Upper lobe of right lung (tissue), 1 donor: Measurements from ENCODE around the gene PPT1. TPM values are rescaled to one million over a fixed set of nuclear protein-coding genes. Genes with fewer than 3 reads are reported as not detected.
A peak's percentile ranks its signal among the peaks of the same experiment; 100 is the strongest.

Experiments
- ATAC-seq: fragments of 200-7000 bp; cut with Tn5 transposase; one replicate; pipeline ENCODE4 v1.9.1; 2020; ENCODE audit warnings: mild to moderate bottlenecking, moderate library complexity
- DNase-seq: peaks from one replicate; pipeline ENCODE4 v3.0.0-alpha.2; 2020
- H3K27ac ChIP-seq: fragments of 200-600 bp; one replicate; pipeline ENCODE4 v1.8.0; 2022
- H3K27me3 ChIP-seq: fragments of 200-600 bp; one replicate; pipeline ENCODE4 v1.8.0; 2022; ENCODE audit warnings: mild to moderate bottlenecking
- H3K36me3 ChIP-seq: fragments of 200-600 bp; one replicate; pipeline ENCODE4 v1.8.0; 2022
- H3K4me1 ChIP-seq: fragments of 200-600 bp; one replicate; pipeline ENCODE4 v1.8.0; 2022
- H3K4me3 ChIP-seq: fragments of 200-600 bp; one replicate; pipeline ENCODE4 v1.8.0; 2022; ENCODE audit warnings: mild to moderate bottlenecking
- H3K9me3 ChIP-seq: fragments of 200-600 bp; one replicate; pipeline ENCODE4 v1.8.0; 2022
- intact Hi-C: fragments of 100-400 bp; cut with DNase I; formaldehyde crosslinking; loops from one replicate; pipeline ENCODE4 v1.11.0; 2022
- total RNA-seq: library from RNA; stranded (reverse); fragmentation: NEBNext Ultra II Directional; extraction: Animal tissue kit (Norgen Biotek cat#: 25700); gene quantifications from one replicate; pipeline ENCODE4 v1.2.1, GENCODE V29; 2021
- TF ChIP-seq, protein P1 (sequence below): fragments of 200-600 bp; IDR thresholded peaks from one replicate; pipeline ENCODE4 v1.8.0; 2022; ENCODE audit warnings: antibody characterized with exemption
- donor health status: DM: no; HTN: yes; CAD: no; lungs with severe emphysema.

Gene PPT1
- total RNA-seq, 1 donor from 2014 or later = 166 TPM

DNA sequence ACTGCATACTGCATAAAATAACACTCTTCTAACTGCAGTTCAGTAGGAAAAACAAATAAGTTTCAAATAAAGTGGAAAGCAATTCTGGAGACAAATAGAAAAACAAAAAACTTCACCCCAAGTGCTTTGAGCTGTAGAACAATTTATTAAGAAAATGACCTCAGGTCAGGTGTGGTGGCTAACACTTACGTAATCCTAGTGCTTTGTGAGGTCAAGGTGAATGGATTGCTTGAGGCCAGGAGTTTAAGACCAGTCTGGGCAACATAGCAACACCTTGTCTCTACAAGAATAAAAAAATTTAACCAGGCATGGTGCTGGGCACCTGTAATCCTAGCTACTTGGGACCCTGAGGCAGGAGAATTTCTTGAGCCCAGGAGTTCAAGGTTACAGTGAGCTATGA is 5.0 kb upstream of the PPT1 start:
- H3K4me1 ChIP-seq = peaks cover 4% of the 10 kb centered on the region
- H3K36me3 ChIP-seq = no peaks in the 10 kb centered on the region
- ATAC-seq = no peak
- H3K27ac ChIP-seq = no peak overlapping the region
- H3K4me3 ChIP-seq = no peak overlapping the region
- H3K27me3 ChIP-seq = no peaks in the 10 kb centered on the region
- intact Hi-C loops = no loop called here
- no peak for DNase-seq
- H3K9me3 ChIP-seq = no peaks in the 10 kb centered on the region
- TF ChIP-seq, protein P1, sequence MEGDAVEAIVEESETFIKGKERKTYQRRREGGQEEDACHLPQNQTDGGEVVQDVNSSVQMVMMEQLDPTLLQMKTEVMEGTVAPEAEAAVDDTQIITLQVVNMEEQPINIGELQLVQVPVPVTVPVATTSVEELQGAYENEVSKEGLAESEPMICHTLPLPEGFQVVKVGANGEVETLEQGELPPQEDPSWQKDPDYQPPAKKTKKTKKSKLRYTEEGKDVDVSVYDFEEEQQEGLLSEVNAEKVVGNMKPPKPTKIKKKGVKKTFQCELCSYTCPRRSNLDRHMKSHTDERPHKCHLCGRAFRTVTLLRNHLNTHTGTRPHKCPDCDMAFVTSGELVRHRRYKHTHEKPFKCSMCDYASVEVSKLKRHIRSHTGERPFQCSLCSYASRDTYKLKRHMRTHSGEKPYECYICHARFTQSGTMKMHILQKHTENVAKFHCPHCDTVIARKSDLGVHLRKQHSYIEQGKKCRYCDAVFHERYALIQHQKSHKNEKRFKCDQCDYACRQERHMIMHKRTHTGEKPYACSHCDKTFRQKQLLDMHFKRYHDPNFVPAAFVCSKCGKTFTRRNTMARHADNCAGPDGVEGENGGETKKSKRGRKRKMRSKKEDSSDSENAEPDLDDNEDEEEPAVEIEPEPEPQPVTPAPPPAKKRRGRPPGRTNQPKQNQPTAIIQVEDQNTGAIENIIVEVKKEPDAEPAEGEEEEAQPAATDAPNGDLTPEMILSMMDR = no peak

DNA sequence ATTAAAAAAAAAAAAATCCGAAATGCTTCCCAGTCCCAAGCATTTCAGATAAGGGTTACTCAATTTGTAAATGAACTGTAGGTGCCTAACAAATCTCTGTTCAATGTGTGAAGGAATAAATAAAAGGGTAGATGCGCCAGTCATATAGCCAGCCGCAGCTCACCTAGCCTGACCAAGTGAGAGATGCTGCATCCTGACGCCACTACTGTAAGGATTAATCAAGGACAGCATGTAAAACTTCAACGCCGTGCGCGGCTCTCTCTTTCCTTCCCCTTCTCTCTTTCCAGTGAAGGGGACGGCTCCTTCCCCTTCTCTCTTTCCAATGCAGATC is 441 bp downstream of the PPT1 start:
- ATAC-seq (no peak), DNase-seq (no peak)
- Histone ChIP-seq H3K4me3 (peak overlapping the region; percentile 78), H3K36me3 (peaks cover 7% of the 10 kb centered on the region), H3K27me3 (no peaks in the 10 kb centered on the region), H3K4me1 (peaks cover 12% of the 10 kb centered on the region), H3K9me3 (no peaks in the 10 kb centered on the region), H3K27ac (peak overlapping the region; percentile 60)
- TF ChIP-seq, protein P1 = no peak
- intact Hi-C loops = no loop called here

DNA sequence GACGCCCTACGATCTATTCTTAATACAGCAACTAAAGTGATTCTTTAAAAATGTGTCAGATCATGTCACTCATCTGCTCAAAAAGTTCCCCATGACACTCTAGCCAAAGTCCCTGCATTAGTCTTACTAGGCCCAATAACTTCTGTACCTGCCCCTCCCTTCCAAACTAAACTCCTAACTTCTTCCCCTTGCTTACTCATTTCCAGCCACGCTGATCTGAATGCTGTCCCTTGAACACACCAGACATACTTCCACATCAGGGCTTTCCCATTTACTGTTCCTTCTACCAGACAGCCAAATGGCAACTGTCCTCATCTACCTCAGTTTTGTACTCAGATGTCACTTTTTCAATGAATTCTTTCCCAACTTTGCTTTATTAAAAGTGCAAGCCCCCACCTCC is 1.2 kb downstream of the PPT1 start:
- TF ChIP-seq, protein P1 = no peak
- H3K4me1 ChIP-seq = peaks cover 12% of the 10 kb centered on the region
- no peaks in the 10 kb centered on the region for H3K27me3 ChIP-seq
- ATAC-seq (no peak), DNase-seq (no peak)
- peak overlapping the region; percentile 78 for H3K4me3 ChIP-seq
- intact Hi-C loops = no loop called here
- H3K36me3 ChIP-seq = peaks cover 15% of the 10 kb centered on the region
- H3K9me3 ChIP-seq = no peaks in the 10 kb centered on the region
- H3K27ac ChIP-seq = no peak overlapping the region

DNA sequence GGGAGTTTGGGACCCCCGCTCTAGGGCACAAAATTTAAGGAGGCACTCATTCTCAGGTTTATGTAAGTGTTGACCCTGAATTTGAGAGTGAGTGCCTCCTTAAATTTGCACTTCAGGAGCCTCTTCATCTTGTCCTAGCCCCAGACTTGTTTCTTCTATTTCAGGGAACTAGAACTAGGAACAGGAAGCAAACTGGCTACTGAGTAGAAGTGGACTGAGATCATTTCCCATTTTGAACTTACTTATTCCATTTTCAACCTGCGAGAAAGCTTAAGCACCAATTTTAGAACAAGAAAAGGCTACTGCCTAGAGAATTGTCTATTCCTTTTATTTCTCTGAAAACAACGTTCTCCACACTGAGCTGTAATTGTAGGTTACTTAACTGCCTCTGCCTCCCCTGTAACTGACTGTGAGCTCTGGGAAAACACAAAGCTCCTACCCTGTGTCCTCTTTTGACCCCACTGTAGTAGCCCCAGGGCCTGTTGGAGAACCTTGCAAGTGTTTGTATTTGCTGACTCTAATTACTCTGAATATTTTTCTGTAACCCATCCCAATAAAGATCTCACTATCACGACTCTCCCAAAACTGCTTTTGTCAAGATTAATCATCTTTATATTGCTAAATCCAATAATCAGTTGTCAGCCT is 2.5 kb downstream of the PPT1 start:
- ATAC-seq (peak; percentile 39), DNase-seq (no peak)
- Histone ChIP-seq H3K36me3 (peaks cover 27% of the 10 kb centered on the region), H3K27ac (peak overlapping the region; percentile 12), H3K4me1 (peaks cover 12% of the 10 kb centered on the region), H3K4me3 (no peak overlapping the region), H3K9me3 (no peaks in the 10 kb centered on the region), H3K27me3 (no peaks in the 10 kb centered on the region)
- intact Hi-C loops = no loop called here
- TF ChIP-seq, protein P1 = no peak

DNA sequence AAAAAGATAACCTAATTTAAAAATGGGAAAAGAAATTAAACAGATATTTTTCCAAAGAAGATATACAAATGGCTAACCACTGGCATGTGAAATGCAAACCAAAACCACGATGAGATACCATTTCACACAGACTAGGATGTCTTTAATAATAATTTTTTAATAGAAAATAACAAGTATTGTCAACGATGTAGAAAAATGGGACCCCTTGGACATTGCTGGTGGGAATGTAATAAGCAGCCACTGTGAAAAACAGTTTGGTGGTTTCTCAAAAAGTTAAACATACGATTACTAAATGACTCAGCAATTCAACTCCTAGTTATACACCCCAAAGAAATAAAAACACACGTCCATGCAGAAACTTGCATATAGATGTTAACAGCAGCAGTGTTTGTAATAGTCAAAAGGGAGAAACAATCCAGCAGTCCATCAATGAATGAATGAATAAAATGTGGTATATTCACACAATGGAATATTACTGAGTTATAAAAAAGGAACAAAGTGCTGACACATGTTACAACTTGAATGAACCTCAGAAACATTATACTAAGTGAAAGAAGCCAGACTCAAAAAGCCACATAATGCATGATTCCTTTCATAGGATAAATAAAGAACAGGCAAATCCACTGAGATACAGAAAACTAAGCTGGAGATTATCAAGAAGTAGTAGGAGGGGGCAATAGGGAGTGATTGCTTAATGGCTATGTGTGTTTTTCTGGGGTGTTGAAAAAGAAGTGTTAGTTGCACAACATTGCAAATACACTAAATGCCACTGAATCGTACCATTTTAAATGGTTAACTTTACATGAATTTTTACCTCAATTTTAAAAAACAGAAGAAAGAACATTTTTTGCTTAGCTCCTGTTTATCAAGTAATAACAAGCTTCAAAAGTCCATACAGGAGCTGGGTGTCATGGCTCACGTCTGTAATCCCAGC is 4.1 kb downstream of the PPT1 start:
- H3K9me3 ChIP-seq = no peaks in the 10 kb centered on the region
- H3K36me3 ChIP-seq = peaks cover 44% of the 10 kb centered on the region
- H3K27me3 ChIP-seq = no peaks in the 10 kb centered on the region
- H3K4me3 ChIP-seq = no peak overlapping the region
- no peak for DNase-seq
- H3K4me1 ChIP-seq = peaks cover 12% of the 10 kb centered on the region
- no peak for ATAC-seq
- intact Hi-C loops = no loop called here
- no peak overlapping the region for H3K27ac ChIP-seq
- TF ChIP-seq, protein P1 = no peak
